Measurements from ENCODE around the gene GABRB1. TPM values are rescaled to one million over a fixed set of nuclear protein-coding genes. Genes with fewer than 3 reads are reported as not detected.
A peak's percentile ranks its signal among the peaks of the same experiment; 100 is the strongest.
"Not testable (repeated sequence)": the region's sequence is repeated elsewhere in the genome, so short reads cannot be mapped to it uniquely, and the experiment has no call there.

The GABRB1 gene
- total RNA-seq, 1 donor from 2014 or later, result 0.20 TPM

GRCh38 chr4:47287735-47288134 lies 256.4 kb downstream of the GABRB1 start:
- DNase-seq (ENCODE audit: low read depth), result peak; percentile 74

GRCh38 chr4:47289805-47290204 lies 258.4 kb downstream of the GABRB1 start:
- DNase-seq (ENCODE audit: low read depth), result no peak

GRCh38 chr4:47290873-47291272 lies 259.5 kb downstream of the GABRB1 start:
- DNase-seq (ENCODE audit: low read depth), result not testable (repeated sequence)

GRCh38 chr4:47309165-47309564 lies 277.8 kb downstream of the GABRB1 start:
- DNase-seq (ENCODE audit: low read depth), result no peak

GRCh38 chr4:47312170-47312569 lies 280.8 kb downstream of the GABRB1 start:
- DNase-seq (ENCODE audit: low read depth), result no peak

- peak; percentile 11 for DNase-seq (ENCODE audit: low read depth)
Measured at GRCh38 chr4:47313384-47313783, 282.0 kb downstream of the GABRB1 start.

GRCh38 chr4:47315346-47315745 lies 284.0 kb downstream of the GABRB1 start:
- peak; percentile 45 for DNase-seq (ENCODE audit: low read depth)

- DNase-seq (ENCODE audit: low read depth), result no peak
Measured at GRCh38 chr4:47326025-47326424, 294.7 kb downstream of the GABRB1 start.

- no peak for DNase-seq (ENCODE audit: low read depth)
Measured at GRCh38 chr4:47330866-47331265, 299.5 kb downstream of the GABRB1 start.

- DNase-seq (ENCODE audit: low read depth), result peak; percentile 6
Measured at GRCh38 chr4:47334652-47335051, 303.3 kb downstream of the GABRB1 start.

GRCh38 chr4:47337893-47338292 lies 306.5 kb downstream of the GABRB1 start:
- no peak for DNase-seq (ENCODE audit: low read depth)

- DNase-seq (ENCODE audit: low read depth), result no peak
Measured at GRCh38 chr4:47340914-47341313, 309.5 kb downstream of the GABRB1 start.

- no peak for DNase-seq (ENCODE audit: low read depth)
Measured at GRCh38 chr4:47342796-47343195, 311.4 kb downstream of the GABRB1 start.

- DNase-seq (ENCODE audit: low read depth), result no peak
Measured at GRCh38 chr4:47349326-47349725, 318.0 kb downstream of the GABRB1 start.

- DNase-seq (ENCODE audit: low read depth), result no peak
Measured at GRCh38 chr4:47355568-47355967, 324.2 kb downstream of the GABRB1 start.

GRCh38 chr4:47359891-47360290 lies 328.5 kb downstream of the GABRB1 start:
- DNase-seq (ENCODE audit: low read depth), result no peak

GRCh38 chr4:47367761-47368160 lies 336.4 kb downstream of the GABRB1 start:
- DNase-seq (ENCODE audit: low read depth), result no peak

- no peak for DNase-seq (ENCODE audit: low read depth)
Measured at GRCh38 chr4:47368211-47368610, 336.8 kb downstream of the GABRB1 start.

GRCh38 chr4:47372561-47372960 lies 341.2 kb downstream of the GABRB1 start:
- no peak for DNase-seq (ENCODE audit: low read depth)

GRCh38 chr4:47373174-47373573 lies 341.8 kb downstream of the GABRB1 start:
- no peak for DNase-seq (ENCODE audit: low read depth)

GRCh38 chr4:47373709-47374108 lies 342.3 kb downstream of the GABRB1 start:
- peak; percentile 3 for DNase-seq (ENCODE audit: low read depth)

GRCh38 chr4:47374477-47374876 lies 343.1 kb downstream of the GABRB1 start:
- peak; percentile 66 for DNase-seq (ENCODE audit: low read depth)

- not testable (repeated sequence) for DNase-seq (ENCODE audit: low read depth)
Measured at GRCh38 chr4:47378021-47378530, 346.7 kb downstream of the GABRB1 start.

- DNase-seq (ENCODE audit: low read depth), result no peak
Measured at GRCh38 chr4:47381172-47381571, 349.8 kb downstream of the GABRB1 start.
